Neuronal stem cell (in vitro differentiated cells): ENCODE data around the gene PHLPP2.

Experiments used
- DNase-seq: peaks from one replicate; pipeline ENCODE4 v3.0.0-alpha.2; 2013; ENCODE audit warnings: low spot score
- H2AFZ ChIP-seq: one replicate; pipeline ENCODE4 v1.6.1; 2013; ENCODE audit warnings: mild to moderate bottlenecking, low read length, inconsistent platforms
- H2AK5ac ChIP-seq: 2 replicates; pipeline ENCODE4 v1.6.1; 2013; ENCODE audit warnings: low read depth, mild to moderate bottlenecking, inconsistent platforms, low read length, moderate library complexity, mixed read lengths
- H2BK120ac ChIP-seq: 2 replicates; pipeline ENCODE4 v1.6.1; 2013; ENCODE audit warnings: low read depth, mild to moderate bottlenecking, inconsistent platforms, low read length, moderate library complexity, mixed read lengths
- H2BK12ac ChIP-seq: one replicate; pipeline ENCODE4 v1.6.1; 2013; ENCODE audit warnings: low read length, inconsistent platforms
- H2BK15ac ChIP-seq: 2 replicates; pipeline ENCODE4 v1.6.1; 2013; ENCODE audit warnings: mild to moderate bottlenecking, low read length, inconsistent platforms, mixed read lengths
- H2BK5ac ChIP-seq: one replicate; pipeline ENCODE4 v1.6.1; 2013; ENCODE audit warnings: inconsistent platforms, mild to moderate bottlenecking, low read length, moderate library complexity
- H3K14ac ChIP-seq: one replicate; pipeline ENCODE4 v1.6.1; 2013; ENCODE audit warnings: low read length, inconsistent platforms
- H3K18ac ChIP-seq: 2 replicates; pipeline ENCODE4 v1.6.1; 2013; ENCODE audit warnings: low read length, inconsistent platforms
- H3K23ac ChIP-seq: 2 replicates; pipeline ENCODE4 v1.6.1; 2013; ENCODE audit warnings: low read depth, mild to moderate bottlenecking, mixed read lengths, low read length, inconsistent platforms; ENCODE audit not compliant: poor library complexity
- H3K27ac ChIP-seq: replicated peaks from 3 replicates; pipeline ENCODE4 v1.5.1; 2013; ENCODE audit warnings: low read length, inconsistent platforms
- H3K27me3 ChIP-seq, 3 experiments: 2 replicates each; pipeline ENCODE4 v1.6.1; 2013; ENCODE audit warnings: low read length in 3 of 3, mild to moderate bottlenecking in 2 of 3, inconsistent platforms in 1 of 3, low read depth in 1 of 3, mixed read lengths in 1 of 3, moderate library complexity in 1 of 3; ENCODE audit not compliant: control insufficient read depth in 3 of 3, insufficient read depth in 3 of 3
- H3K36me3 ChIP-seq, 2 donors: replicated peaks in 1 of 2; 2 replicates each; pipeline ENCODE4 v1.6.1; 2013; ENCODE audit warnings: low read length in 2 of 2; ENCODE audit not compliant: control insufficient read depth in 2 of 2, insufficient read depth in 2 of 2
- H3K4ac ChIP-seq: 2 replicates; pipeline ENCODE4 v1.6.1; 2013; ENCODE audit warnings: inconsistent platforms, mild to moderate bottlenecking, low read length, moderate library complexity
- H3K4me1 ChIP-seq, 2 donors: 1 replicate in 1 of 2; 2 replicates in 1 of 2; pipeline ENCODE4 v1.6.1; 2013; ENCODE audit warnings: low read length in 2 of 2, low read depth in 1 of 2; ENCODE audit not compliant: control insufficient read depth in 2 of 2, insufficient read depth in 1 of 2
- H3K4me2 ChIP-seq: one replicate; pipeline ENCODE4 v1.6.1; 2013; ENCODE audit warnings: mild to moderate bottlenecking, low read length, inconsistent platforms; ENCODE audit not compliant: insufficient read depth, poor library complexity, severe bottlenecking
- H3K4me3 ChIP-seq, 2 donors: 2 replicates each; pipeline ENCODE4 v1.5.1; 2013; ENCODE audit warnings: low read length in 2 of 2, mild to moderate bottlenecking in 2 of 2, inconsistent platforms in 1 of 2, moderate library complexity in 1 of 2
- H3K79me1 ChIP-seq: one replicate; pipeline ENCODE4 v1.6.1; 2013; ENCODE audit warnings: low read depth, mild to moderate bottlenecking, inconsistent platforms, low read length, moderate library complexity
- H3K9ac ChIP-seq: one replicate; pipeline ENCODE4 v1.6.1; 2013; ENCODE audit warnings: mild to moderate bottlenecking, low read depth, low read length, inconsistent platforms; ENCODE audit not compliant: poor library complexity
- H3K9me3 ChIP-seq, 2 donors: replicated peaks in 1 of 2; 2 replicates each; pipeline versions ENCODE3 to v1.6.1; 2013; ENCODE audit warnings: low read length in 2 of 2, mild to moderate bottlenecking in 2 of 2, inconsistent platforms in 1 of 2, low read depth in 1 of 2, mixed read lengths in 1 of 2, moderate library complexity in 1 of 2; ENCODE audit not compliant: control insufficient read depth in 2 of 2, insufficient read depth in 1 of 2
- H4K8ac ChIP-seq: one replicate; pipeline ENCODE4 v1.6.1; 2013; ENCODE audit warnings: low read depth, mild to moderate bottlenecking, inconsistent platforms, low read length, moderate library complexity
- H4K91ac ChIP-seq: one replicate; pipeline ENCODE4 v1.6.1; 2013; ENCODE audit warnings: low read length, low read depth, mild to moderate bottlenecking, inconsistent platforms; ENCODE audit not compliant: poor library complexity
- WGBS, 2 donors: extraction: QIAGEN DNeasy Blood & Tissue Kit; methylation state at CpG; one replicate each; pipeline ENCODE4 v1.1.7; 2013; ENCODE audit warnings: missing lambda C conversion rate in 2 of 2, mixed read lengths in 1 of 2; ENCODE audit not compliant: insufficient read length in 2 of 2, insufficient replicate concordance in 1 of 2; ENCODE audit errors: extremely low coverage in 2 of 2; 5-methylcytosine and 5-hydroxymethylcytosine counted together

The PHLPP2 gene

DNA sequence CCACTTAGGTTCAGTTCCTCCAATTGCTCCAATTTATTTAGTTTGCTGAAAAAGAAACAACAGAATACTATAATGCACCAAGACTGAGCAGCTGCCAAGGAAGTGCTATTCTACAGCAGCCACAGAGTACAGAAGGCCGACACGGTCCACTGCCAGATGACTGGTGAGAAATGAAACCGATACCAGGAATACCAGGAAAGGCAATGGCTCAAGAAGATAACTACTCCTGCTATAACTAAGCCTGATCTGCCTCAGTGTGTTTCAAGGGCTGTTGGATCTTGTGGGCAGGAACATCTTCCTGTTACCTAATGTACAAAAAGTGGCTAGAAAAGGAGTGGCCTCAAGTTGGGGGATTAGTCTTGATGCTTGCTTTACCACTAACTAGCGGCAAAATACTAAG lies 65.7 kb downstream of the PHLPP2 start:
- Histone ChIP-seq H4K91ac (no peak overlapping the region), H3K4me1 (no peaks in the 10 kb centered on the region), H3K23ac (no peak overlapping the region), H3K9ac (no peak overlapping the region), H3K79me1 (no peaks in the 10 kb centered on the region), H2BK12ac (no peak overlapping the region), H3K4ac (no peak overlapping the region), H4K8ac (no peak overlapping the region), H2AK5ac (no peak overlapping the region), H2AFZ (no peak overlapping the region), H3K18ac (no peak overlapping the region), H3K27ac (no peak overlapping the region), H3K4me2 (no peak overlapping the region), H3K4me3 (no peak overlapping the region), H2BK15ac (no peak overlapping the region), H3K27me3 (no peaks in the 10 kb centered on the region), H2BK5ac (no peak overlapping the region), H3K14ac (no peak overlapping the region), H3K36me3 (peaks cover 18 to 74% of the 10 kb centered on the region in 2 donors), H3K9me3 (no peaks in the 10 kb centered on the region), H2BK120ac (no peak overlapping the region)
- DNase-seq = no peak
- WGBS, 2 donors = no CpG with 5 or more reads among the region's 4 CpGs

DNA sequence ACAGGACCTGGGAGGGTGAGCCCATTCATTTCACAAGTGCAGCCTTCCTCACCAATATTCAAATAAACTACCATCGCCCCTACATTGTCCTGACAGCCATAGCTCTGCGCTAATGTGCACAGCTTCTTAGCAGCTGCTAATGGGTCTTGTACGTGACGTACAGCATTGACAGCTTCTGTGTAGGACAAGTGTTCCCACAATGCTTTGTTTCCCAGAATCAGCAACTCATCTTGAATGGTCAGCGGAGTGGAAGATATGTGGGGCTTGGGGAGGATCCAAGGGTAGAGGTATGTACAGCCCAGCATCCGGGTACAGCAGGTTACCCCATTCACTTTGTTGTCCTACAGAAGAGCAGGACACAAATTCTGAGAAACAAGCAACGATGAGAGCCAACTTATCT lies 74.8 kb downstream of the PHLPP2 start:
- Histone ChIP-seq H4K8ac (no peak overlapping the region), H3K23ac (no peak overlapping the region), H2BK5ac (peak overlapping the region; percentile 27), H4K91ac (no peak overlapping the region), H2BK15ac (no peak overlapping the region), H3K79me1 (no peaks in the 10 kb centered on the region), H2BK120ac (no peak overlapping the region), H3K9me3 (no peaks in the 10 kb centered on the region), H3K27ac (no peak overlapping the region), H3K4me3 (no peak overlapping the region), H2BK12ac (no peak overlapping the region), H3K9ac (peak overlapping the region; percentile 1), H3K36me3 (peaks cover 25 to 83% of the 10 kb centered on the region in 2 donors), H3K4me1 (no peaks in the 10 kb centered on the region), H2AK5ac (no peak overlapping the region), H3K18ac (no peak overlapping the region), H3K27me3 (no peaks in the 10 kb centered on the region), H3K4me2 (no peak overlapping the region), H3K4ac (no peak overlapping the region), H3K14ac (no peak overlapping the region), H2AFZ (no peak overlapping the region)
- DNase-seq = no peak
- no CpG with 5 or more reads among the region's 7 CpGs for WGBS, 2 donors

DNA sequence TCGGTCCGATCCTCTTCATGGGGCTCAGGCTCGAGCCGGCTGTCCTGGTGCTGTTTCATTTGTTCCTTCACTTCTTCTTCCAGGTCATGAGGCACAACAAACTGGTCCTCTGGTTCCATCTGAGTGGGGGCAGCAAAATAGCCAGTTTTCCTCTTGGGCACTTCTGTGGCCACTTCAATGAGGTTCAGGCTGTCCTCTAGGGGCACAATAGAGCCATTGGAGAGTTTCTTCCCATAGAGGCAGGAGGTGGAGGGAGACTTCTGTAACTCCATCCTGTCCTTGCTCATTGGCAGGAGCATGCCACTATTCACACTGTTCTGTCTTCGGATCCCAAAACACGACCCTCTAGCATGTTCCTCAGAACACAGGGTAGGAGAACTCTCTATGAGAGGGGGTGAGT lies 75.6 kb downstream of the PHLPP2 start:
- DNase-seq = no peak
- Histone ChIP-seq H3K9ac (no peak overlapping the region), H4K8ac (no peak overlapping the region), H4K91ac (no peak overlapping the region), H3K36me3 (peaks cover 21 to 84% of the 10 kb centered on the region in 2 donors), H2BK5ac (peak overlapping the region; percentile 27), H2BK120ac (no peak overlapping the region), H3K18ac (no peak overlapping the region), H3K14ac (no peak overlapping the region), H3K23ac (no peak overlapping the region), H3K4me1 (no peaks in the 10 kb centered on the region), H2BK15ac (no peak overlapping the region), H3K4me2 (no peak overlapping the region), H3K9me3 (no peaks in the 10 kb centered on the region), H2BK12ac (no peak overlapping the region), H2AK5ac (no peak overlapping the region), H3K27me3 (no peaks in the 10 kb centered on the region), H3K27ac (no peak overlapping the region), H3K4ac (no peak overlapping the region), H3K4me3 (no peak overlapping the region), H3K79me1 (no peaks in the 10 kb centered on the region), H2AFZ (no peak overlapping the region)
- no CpG with 5 or more reads among the region's 6 CpGs for WGBS, 2 donors

DNA sequence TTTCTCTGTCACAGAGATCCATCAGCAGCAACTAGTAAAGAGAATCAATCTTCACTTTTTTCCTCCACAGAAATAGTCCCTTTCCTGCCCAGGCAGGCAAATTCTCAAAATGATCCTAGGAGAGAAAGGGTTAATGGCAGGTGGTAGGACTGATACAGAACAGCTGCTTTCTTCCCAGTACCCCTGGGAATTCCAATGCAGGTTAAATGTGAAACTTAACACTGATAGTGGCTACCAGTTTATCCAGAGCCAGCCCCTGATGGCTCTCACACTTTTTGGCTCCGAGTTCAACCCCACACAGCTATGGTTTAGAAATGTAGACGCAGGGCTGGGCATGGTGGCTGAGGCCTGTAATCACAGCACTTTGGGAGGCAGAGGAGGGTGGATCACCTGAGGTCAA lies 76.3 kb downstream of the PHLPP2 start:
- no peak overlapping the region for H2BK12ac ChIP-seq
- H3K4me2 ChIP-seq = no peak overlapping the region
- no peaks in the 10 kb centered on the region for H3K4me1 ChIP-seq
- no peak overlapping the region for H2BK120ac ChIP-seq
- no peak overlapping the region for H3K27ac ChIP-seq
- no peak overlapping the region for H4K8ac ChIP-seq
- H3K9me3 ChIP-seq = no peaks in the 10 kb centered on the region
- H3K27me3 ChIP-seq = no peaks in the 10 kb centered on the region
- H2AK5ac ChIP-seq = no peak overlapping the region
- no peak overlapping the region for H3K18ac ChIP-seq
- H3K4me3 ChIP-seq = no peak overlapping the region
- no peak for DNase-seq
- H2BK15ac ChIP-seq = no peak overlapping the region
- no peak overlapping the region for H3K9ac ChIP-seq
- peaks cover 21 to 79% of the 10 kb centered on the region in 2 donors for H3K36me3 ChIP-seq
- no peaks in the 10 kb centered on the region for H3K79me1 ChIP-seq
- H2BK5ac ChIP-seq = no peak overlapping the region
- no peak overlapping the region for H3K23ac ChIP-seq
- no peak overlapping the region for H3K14ac ChIP-seq
- no peak overlapping the region for H4K91ac ChIP-seq
- H2AFZ ChIP-seq = no peak overlapping the region
- WGBS, 2 donors = no CpG with 5 or more reads among the region's 2 CpGs
- no peak overlapping the region for H3K4ac ChIP-seq
